Upper lobe of right lung (tissue), 1 donor: ENCODE results near the gene RNF212B. TPM values are rescaled to one million over a fixed set of nuclear protein-coding genes. Genes with fewer than 3 reads are reported as not detected.
"Not testable (repeated sequence)": the region's sequence is repeated elsewhere in the genome, so short reads cannot be mapped to it uniquely, and the experiment has no call there.

Experiments
- ATAC-seq: fragments of 200-7000 bp; cut with Tn5 transposase; one replicate; pipeline ENCODE4 v1.9.1; 2020; ENCODE audit warnings: mild to moderate bottlenecking, moderate library complexity
- DNase-seq: peaks from one replicate; pipeline ENCODE4 v3.0.0-alpha.2; 2020
- H3K27ac ChIP-seq: fragments of 200-600 bp; one replicate; pipeline ENCODE4 v1.8.0; 2022
- H3K27me3 ChIP-seq: fragments of 200-600 bp; one replicate; pipeline ENCODE4 v1.8.0; 2022; ENCODE audit warnings: mild to moderate bottlenecking
- H3K36me3 ChIP-seq: fragments of 200-600 bp; one replicate; pipeline ENCODE4 v1.8.0; 2022
- H3K4me1 ChIP-seq: fragments of 200-600 bp; one replicate; pipeline ENCODE4 v1.8.0; 2022
- H3K4me3 ChIP-seq: fragments of 200-600 bp; one replicate; pipeline ENCODE4 v1.8.0; 2022; ENCODE audit warnings: mild to moderate bottlenecking
- H3K9me3 ChIP-seq: fragments of 200-600 bp; one replicate; pipeline ENCODE4 v1.8.0; 2022
- intact Hi-C: fragments of 100-400 bp; cut with DNase I; formaldehyde crosslinking; loops from one replicate; pipeline ENCODE4 v1.11.0; 2022
- total RNA-seq: library from RNA; stranded (reverse); fragmentation: NEBNext Ultra II Directional; extraction: Animal tissue kit (Norgen Biotek cat#: 25700); gene quantifications from one replicate; pipeline ENCODE4 v1.2.1, GENCODE V29; 2021
- TF ChIP-seq, protein P1 (sequence below): fragments of 200-600 bp; IDR thresholded peaks from one replicate; pipeline ENCODE4 v1.8.0; 2022; ENCODE audit warnings: antibody characterized with exemption
- donor health status: DM: no; HTN: yes; CAD: no; lungs with severe emphysema.

The RNF212B gene
- total RNA-seq, 1 donor from 2014 or later: not detected

DNA sequence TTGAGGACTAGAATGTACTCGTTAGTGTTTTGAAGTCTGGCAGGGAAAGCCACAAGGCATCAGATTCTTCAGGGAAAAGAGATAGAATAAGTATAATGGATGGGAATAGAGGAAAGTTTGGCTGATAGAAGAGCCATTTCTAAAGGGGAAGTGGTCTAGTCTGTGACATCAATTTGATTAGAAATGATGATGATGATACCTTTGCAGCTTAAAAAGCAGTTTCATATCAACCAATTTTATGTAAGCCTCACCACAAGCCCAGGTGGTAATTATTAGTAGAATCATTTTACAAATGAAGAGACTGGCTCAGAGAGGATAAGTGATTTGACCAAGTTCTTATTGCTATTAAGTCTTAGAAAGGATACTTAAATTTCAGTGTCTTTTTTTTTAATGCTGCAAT, 2.9 kb downstream of the RNF212B start:
- Histone ChIP-seq H3K27ac (no peak overlapping the region), H3K27me3 (no peaks in the 10 kb centered on the region), H3K4me3 (no peak overlapping the region), H3K9me3 (no peaks in the 10 kb centered on the region), H3K36me3 (no peaks in the 10 kb centered on the region), H3K4me1 (peaks cover 6% of the 10 kb centered on the region)
- DNase-seq (no peak), ATAC-seq (no peak)
- TF ChIP-seq, protein P1, sequence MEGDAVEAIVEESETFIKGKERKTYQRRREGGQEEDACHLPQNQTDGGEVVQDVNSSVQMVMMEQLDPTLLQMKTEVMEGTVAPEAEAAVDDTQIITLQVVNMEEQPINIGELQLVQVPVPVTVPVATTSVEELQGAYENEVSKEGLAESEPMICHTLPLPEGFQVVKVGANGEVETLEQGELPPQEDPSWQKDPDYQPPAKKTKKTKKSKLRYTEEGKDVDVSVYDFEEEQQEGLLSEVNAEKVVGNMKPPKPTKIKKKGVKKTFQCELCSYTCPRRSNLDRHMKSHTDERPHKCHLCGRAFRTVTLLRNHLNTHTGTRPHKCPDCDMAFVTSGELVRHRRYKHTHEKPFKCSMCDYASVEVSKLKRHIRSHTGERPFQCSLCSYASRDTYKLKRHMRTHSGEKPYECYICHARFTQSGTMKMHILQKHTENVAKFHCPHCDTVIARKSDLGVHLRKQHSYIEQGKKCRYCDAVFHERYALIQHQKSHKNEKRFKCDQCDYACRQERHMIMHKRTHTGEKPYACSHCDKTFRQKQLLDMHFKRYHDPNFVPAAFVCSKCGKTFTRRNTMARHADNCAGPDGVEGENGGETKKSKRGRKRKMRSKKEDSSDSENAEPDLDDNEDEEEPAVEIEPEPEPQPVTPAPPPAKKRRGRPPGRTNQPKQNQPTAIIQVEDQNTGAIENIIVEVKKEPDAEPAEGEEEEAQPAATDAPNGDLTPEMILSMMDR: no peak
- intact Hi-C loops: no loop called here

DNA sequence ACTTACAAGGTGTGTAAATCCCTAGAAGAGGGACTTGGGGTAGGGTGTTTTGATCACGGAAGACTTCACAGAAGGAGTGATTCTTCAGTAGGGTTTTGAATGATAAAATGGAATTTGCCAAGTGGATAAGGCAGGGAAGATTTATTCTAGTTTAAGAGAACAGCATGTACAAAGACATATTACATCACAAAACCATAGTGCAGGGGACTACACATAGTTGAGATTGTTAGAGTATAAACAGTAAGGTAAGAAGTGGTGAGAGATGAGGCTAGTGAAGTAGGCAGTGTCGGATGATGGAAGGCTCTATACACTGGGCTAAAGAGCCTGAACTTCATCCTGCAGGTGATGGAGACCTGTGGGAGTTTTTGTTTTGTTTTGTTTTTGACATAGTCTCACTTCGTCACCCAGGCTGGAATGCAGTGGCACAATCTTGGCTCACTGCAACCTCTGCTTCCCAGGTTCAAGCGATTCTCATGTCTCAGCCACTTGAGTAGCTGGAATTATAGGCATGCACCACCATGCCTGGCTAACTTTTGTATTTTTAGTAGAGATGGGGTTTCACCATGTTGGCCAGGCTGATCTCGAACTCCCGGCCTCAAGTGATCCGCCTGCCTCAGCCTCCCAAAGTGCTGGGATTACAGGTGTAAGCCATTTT, 3.5 kb downstream of the RNF212B start:
- H3K27ac ChIP-seq, H3K36me3 ChIP-seq, H3K4me3 ChIP-seq, intact Hi-C loops, H3K9me3 ChIP-seq, H3K27me3 ChIP-seq, H3K4me1 ChIP-seq, ATAC-seq, DNase-seq: not testable (repeated sequence)

DNA sequence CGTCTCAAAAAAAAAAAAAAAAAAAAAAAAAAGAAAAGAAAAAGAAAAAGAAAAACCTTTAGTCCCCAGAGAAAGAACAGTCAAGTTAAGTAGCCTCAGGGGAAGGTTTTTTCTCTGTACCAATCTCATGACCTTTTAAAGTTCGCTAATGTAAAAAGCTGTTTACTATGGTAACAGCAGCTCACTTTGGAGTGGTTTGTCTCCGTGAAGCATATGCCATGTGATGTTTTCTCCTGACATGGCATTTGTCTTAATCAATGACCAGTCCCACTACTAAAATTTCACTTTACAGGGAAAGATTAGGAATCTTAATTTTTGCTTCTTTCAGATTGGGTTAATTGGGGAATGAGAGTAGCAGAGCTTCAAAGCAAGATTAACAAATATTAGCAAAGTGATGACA, 4.3 kb downstream of the RNF212B start:
- no peak for ATAC-seq
- TF ChIP-seq, protein P1: no peak
- no peak overlapping the region for H3K4me3 ChIP-seq
- no peak overlapping the region for H3K27ac ChIP-seq
- DNase-seq: no peak
- H3K27me3 ChIP-seq: no peaks in the 10 kb centered on the region
- intact Hi-C loops: no loop called here
- no peaks in the 10 kb centered on the region for H3K9me3 ChIP-seq
- H3K36me3 ChIP-seq: no peaks in the 10 kb centered on the region
- H3K4me1 ChIP-seq: peaks cover 6% of the 10 kb centered on the region

DNA sequence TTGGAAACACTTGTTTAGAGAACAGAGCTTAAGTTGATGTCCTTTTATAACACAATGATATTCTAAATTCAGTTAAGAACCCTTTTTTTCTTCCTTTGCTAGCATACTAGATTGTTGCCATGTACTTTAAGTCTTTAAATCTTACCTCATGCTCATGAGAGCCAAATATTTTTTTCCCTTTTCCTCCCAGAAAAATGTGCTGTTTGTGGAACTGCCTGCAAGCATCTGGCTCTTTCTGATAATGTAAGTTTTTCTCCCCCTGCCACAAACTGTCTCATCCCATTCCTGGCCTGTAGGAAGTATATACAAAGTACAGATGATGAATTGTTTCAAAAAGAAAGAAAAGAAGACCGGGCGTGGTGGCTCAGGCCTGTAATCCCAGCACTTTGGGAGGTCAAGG, 5.3 kb downstream of the RNF212B start:
- no peaks in the 10 kb centered on the region for H3K9me3 ChIP-seq
- H3K4me1 ChIP-seq: peaks cover 4% of the 10 kb centered on the region
- DNase-seq (no peak), ATAC-seq (no peak)
- no peaks in the 10 kb centered on the region for H3K27me3 ChIP-seq
- TF ChIP-seq, protein P1: no peak
- intact Hi-C loops: no loop called here
- no peaks in the 10 kb centered on the region for H3K36me3 ChIP-seq
- H3K27ac ChIP-seq: no peak overlapping the region
- H3K4me3 ChIP-seq: no peak overlapping the region

DNA sequence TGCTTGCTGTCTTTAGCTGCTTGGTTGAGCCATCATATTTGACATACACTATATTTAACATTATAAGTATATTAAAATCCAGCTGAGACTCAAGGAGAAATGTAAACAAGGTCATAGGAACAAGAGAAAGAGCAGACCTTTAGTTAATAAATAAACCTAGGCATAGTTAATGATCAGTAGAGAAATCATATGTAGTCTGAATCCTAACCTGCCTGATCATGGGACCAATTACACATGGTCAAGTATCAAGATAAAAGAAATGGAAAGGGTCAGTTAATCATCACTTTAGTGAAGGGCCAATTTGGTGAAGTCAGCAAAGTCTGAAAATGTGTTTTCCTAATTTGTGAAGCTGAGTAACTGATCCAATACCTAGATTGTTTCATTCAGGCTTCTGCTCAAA, 7.5 kb downstream of the RNF212B start:
- Histone ChIP-seq H3K4me1 (no peaks in the 10 kb centered on the region), H3K9me3 (no peaks in the 10 kb centered on the region), H3K27ac (no peak overlapping the region), H3K36me3 (no peaks in the 10 kb centered on the region), H3K4me3 (no peak overlapping the region), H3K27me3 (no peaks in the 10 kb centered on the region)
- TF ChIP-seq, protein P1: no peak
- DNase-seq: no peak
- no peak for ATAC-seq
- intact Hi-C loops: no loop called here

DNA sequence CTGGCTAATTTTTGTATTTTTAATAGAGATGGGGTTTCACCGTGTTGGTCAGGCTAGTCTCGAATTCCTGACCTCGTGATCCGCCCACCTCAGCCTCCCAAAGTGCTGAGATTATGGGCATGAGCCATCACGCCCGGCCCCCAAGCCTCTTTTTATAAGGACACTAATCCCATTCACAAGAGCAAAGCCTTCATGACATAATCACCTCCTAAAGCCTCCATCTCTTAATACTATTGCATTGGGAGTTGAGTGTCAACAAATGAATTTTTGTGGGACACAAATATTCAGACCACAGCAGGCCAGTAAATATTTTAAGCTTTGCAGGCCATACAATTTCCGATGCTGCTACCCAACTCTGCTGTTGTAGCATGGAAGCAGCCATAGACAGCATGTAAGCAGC, 10.9 kb downstream of the RNF212B start:
- Histone ChIP-seq H3K4me1 (no peaks in the 10 kb centered on the region), H3K9me3 (no peaks in the 10 kb centered on the region), H3K27me3 (no peaks in the 10 kb centered on the region), H3K36me3 (no peaks in the 10 kb centered on the region), H3K4me3 (no peak overlapping the region), H3K27ac (no peak overlapping the region)
- TF ChIP-seq, protein P1: no peak
- intact Hi-C loops: no loop called here
- DNase-seq (no peak), ATAC-seq (no peak)
